ENCODE data around the gene CFAP107. TPM values are rescaled to one million over a fixed set of nuclear protein-coding genes. Genes with fewer than 3 reads are reported as not detected.

The CFAP107 gene
- total and polyA plus RNA-seq, 2 donors (not counting 1 experiment from before 2014, with no cell fraction given), result not detected

- CTCF ChIA-PET, result no interaction called here
Observed at GRCh38 chr1:12775443-12775842, 29.4 kb downstream of the CFAP107 start.

More at GRCh38 chr1:12775443-12775842, 29.4 kb downstream of the CFAP107 start:
- Histone ChIP-seq H2AFZ (ENCODE audit: insufficient read depth, low read depth, low read length, poor library complexity, severe bottlenecking) (no peak overlapping the region), H3K4me3 (ENCODE audit: control extremely low read depth in 1 of 5, extremely low read depth in 1 of 5, insufficient read depth in 1 of 5, low read depth in 2 of 5, low read length in 4 of 5) (no peak overlapping the region), H3K9me3 (ENCODE audit: control extremely low read depth in 1 of 3, control insufficient read depth in 2 of 3, insufficient read depth in 1 of 3, low read length in 2 of 3) (no peaks in the 10 kb centered on the region), H3K79me2 (ENCODE audit: control insufficient read depth, insufficient read depth, low read length) (no peaks in the 10 kb centered on the region), H3K4me2 (replicated peaks; ENCODE audit: low read depth, low read length, poor library complexity, severe bottlenecking) (no peak overlapping the region), H3K27ac (ENCODE audit: low read length in 2 of 2) (no peak overlapping the region), H3K4me1 (ENCODE audit: control insufficient read depth in 2 of 2, insufficient read depth in 2 of 2, low read length in 2 of 2) (no peaks in the 10 kb centered on the region), H3K9ac (ENCODE audit: low read length) (no peak overlapping the region), H3K36me3 (replicated peaks in 1 of 2; ENCODE audit: control extremely low read depth in 1 of 2, control insufficient read depth in 1 of 2, extremely low read depth in 1 of 2, insufficient read depth in 2 of 2, low read length in 1 of 2) (no peaks in the 10 kb centered on the region), H3K27me3 (replicated peaks in 1 of 4; ENCODE audit: control extremely low read depth in 1 of 4, control insufficient read depth in 3 of 4, insufficient read depth in 4 of 4, low read length in 3 of 4) (peaks cover 0 to 12% (median 0%) of the 10 kb centered on the region in 4 experiments), H4K20me1 (ENCODE audit: control insufficient read depth, insufficient read depth, low read length, poor library complexity, severe bottlenecking) (no peaks in the 10 kb centered on the region)
- Mint-ChIP-seq H3K4me3 (no peak overlapping the region), H3K4me1 (no peaks in the 10 kb centered on the region), H3K27ac (no peak overlapping the region), H3K9me3 (ENCODE audit: insufficient read depth) (no peaks in the 10 kb centered on the region), H3K27me3 (peaks cover 20% of the 10 kb centered on the region)
- ATAC-seq (ENCODE audit: low read depth), result no peak
- POLR2A ChIA-PET, result no interaction called here
- WGBS (ENCODE audit: insufficient coverage), result 74% methylated on average over 5 of the region's 8 CpGs
- intact Hi-C loops (cut with micrococcal nuclease), result no loop called here
- no peak for DNase-seq
- TF ChIP-seq EZH2 (IDR thresholded peaks at IDR 0.05; ENCODE audit: borderline replicate concordance, insufficient read depth, low read depth, low read length, poor library complexity, severe bottlenecking) (no peak), CTCF (IDR thresholded peaks at IDR 0.05) (no peak)

Data from B cell (primary cell).